Naive thymus-derived CD4-positive, alpha-beta T cell (primary cell): ENCODE data around the gene C2CD2L. TPM values are rescaled to one million over a fixed set of nuclear protein-coding genes. Genes with fewer than 3 reads are reported as not detected.

Experiments used
- ATAC-seq: fragments of 150-1000 bp; cut with Tn5 transposase; 2 replicates; pipeline ENCODE4 v1.10.0; 2021; ENCODE audit warnings: mild to moderate bottlenecking, moderate library complexity
- CTCF ChIA-PET: fragments of 350-600 bp; sonication (Branson Sonifier 250); formaldehyde crosslinking; loops from one replicate; lab custom pipeline; 2021; ENCODE audit warnings: antibody characterized with exemption; lab: Charles Lee
- POLR2A ChIA-PET: fragments of 350-600 bp; sonication (Branson Sonifier 250); formaldehyde crosslinking; loops from one replicate; lab custom pipeline; 2021; ENCODE audit warnings: antibody characterized with exemption, inconsistent platforms; lab: Charles Lee
- DNase-seq, 9 donors: peaks; one replicate each; pipeline versions ENCODE4 v3.0.0 to v3.0.0-alpha.2; 2020 to 2022; ENCODE audit warnings: mixed read lengths in 1 of 9
- H3K27ac ChIP-seq: one replicate; pipeline ENCODE4 v1.7.0; 2013; ENCODE audit warnings: mild to moderate bottlenecking, low read depth, low read length, moderate library complexity
- H3K27me3 ChIP-seq, 2 donors: one replicate each; pipeline ENCODE4 v1.7.0; 2013; ENCODE audit warnings: low read length in 2 of 2, mild to moderate bottlenecking in 2 of 2, moderate library complexity in 2 of 2; ENCODE audit not compliant: control insufficient read depth in 2 of 2, insufficient read depth in 2 of 2
- H3K36me3 ChIP-seq, 3 experiments: 1 replicate in 2 of 3; 2 replicates in 1 of 3; pipeline ENCODE4 v1.7.0; 2013; ENCODE audit warnings: low read length in 3 of 3, mild to moderate bottlenecking in 3 of 3, moderate library complexity in 1 of 3; ENCODE audit not compliant: insufficient read depth in 3 of 3, control insufficient read depth in 2 of 3
- H3K4me1 ChIP-seq, 2 donors: one replicate each; pipeline ENCODE4 v1.7.0; 2013; ENCODE audit warnings: low read length in 2 of 2, mild to moderate bottlenecking in 2 of 2, moderate library complexity in 1 of 2; ENCODE audit not compliant: control insufficient read depth in 2 of 2, insufficient read depth in 2 of 2
- H3K4me3 ChIP-seq: 2 replicates; pipeline ENCODE4 v1.7.0; 2013; ENCODE audit warnings: mild to moderate bottlenecking, low read length
- H3K9me3 ChIP-seq, 3 experiments: 1 replicate in 2 of 3; 2 replicates in 1 of 3; pipeline ENCODE4 v1.7.0; 2013; ENCODE audit warnings: low read length in 3 of 3; ENCODE audit not compliant: control insufficient read depth in 2 of 3
- H3K27ac Mint-ChIP-seq, 9 donors: one replicate each; pipeline ENCODE4 v1.8.0; 2020 to 2022; ENCODE audit warnings: mixed read lengths in 9 of 9, mild to moderate bottlenecking in 8 of 9, moderate library complexity in 5 of 9, inconsistent platforms in 2 of 9
- H3K27me3 Mint-ChIP-seq, 5 donors: one replicate each; pipeline ENCODE4 v1.8.0; 2021 to 2022; ENCODE audit warnings: mixed read lengths in 5 of 5, mild to moderate bottlenecking in 1 of 5
- H3K36me3 Mint-ChIP-seq, 5 donors: one replicate each; pipeline ENCODE4 v1.8.0; 2020 to 2022; ENCODE audit warnings: mixed read lengths in 5 of 5, mild to moderate bottlenecking in 3 of 5, inconsistent platforms in 1 of 5
- H3K4me1 Mint-ChIP-seq, 7 donors: one replicate each; pipeline ENCODE4 v1.8.0; 2020 to 2022; ENCODE audit warnings: mixed read lengths in 7 of 7, mild to moderate bottlenecking in 3 of 7, inconsistent platforms in 1 of 7
- H3K4me3 Mint-ChIP-seq, 10 donors: one replicate each; pipeline ENCODE4 v1.8.0; 2020 to 2022; ENCODE audit warnings: mild to moderate bottlenecking in 10 of 10, mixed read lengths in 10 of 10, moderate library complexity in 6 of 10, inconsistent platforms in 2 of 10
- H3K9me3 Mint-ChIP-seq, 11 donors: one replicate each; pipeline ENCODE4 v1.8.0; 2020 to 2022; ENCODE audit warnings: mixed read lengths in 11 of 11, mild to moderate bottlenecking in 4 of 11, inconsistent platforms in 1 of 11, moderate library complexity in 1 of 11
- intact Hi-C, 2 donors: fragments of 100-400 bp; cut with micrococcal nuclease; formaldehyde crosslinking; loops; one replicate each; pipeline ENCODE4 v1.15.1; 2023
- polyA plus RNA-seq, 2 donors: library from polyadenylated mRNA; unstranded; fragments of 300-500 nt; fragmentation: Illumina TruSeq; gene quantifications; one replicate each; pipeline ENCODE4 v1.2.3, GENCODE V29; 2021
- total RNA-seq, 6 experiments: library from RNA in 5 of 6; stranded (reverse) in 5 of 6; gene quantifications; 1 replicate in 5 of 6; 2 replicates in 1 of 6; pipeline ENCODE4 v1.2.3 and lab custom pipeline; 2021 to 2026

C2CD2L gene
- total and polyA plus RNA-seq, 7 experiments from 2014 or later = 2.7 to 40.7 (median 29.8) TPM

- CTCF ChIA-PET = interaction anchor here (0.7 kb wide), 1 partner anchor 71 kb away, joined by 3 read pairs; no protein-coding TSS in a partner anchor
- no peaks in the 10 kb centered on the region for H3K27me3 ChIP-seq
- peaks cover 0 to 11% of the 10 kb centered on the region in 2 donors for H3K4me1 ChIP-seq
- H3K9me3 Mint-ChIP-seq = peaks cover 0 to 2% (median 0%) of the 10 kb centered on the region in 11 donors
- H3K4me1 Mint-ChIP-seq = peaks cover 5 to 18% (median 13%) of the 10 kb centered on the region in 7 donors
- DNase-seq (no peak), ATAC-seq (no peak)
- no peaks in the 10 kb centered on the region for H3K36me3 ChIP-seq
- intact Hi-C loops = loop anchor here in 1 of 2 donors (1.0 to 5.0 kb wide), 2 partner anchors 52 to 178 kb away; no protein-coding TSS in a partner anchor
- H3K4me3 Mint-ChIP-seq = no peak overlapping the region
- H3K36me3 Mint-ChIP-seq = peaks cover 0 to 6% (median 0%) of the 10 kb centered on the region in 5 donors
- peak overlapping the region in 1 of 9 donors; percentile 59 for H3K27ac Mint-ChIP-seq
- POLR2A ChIA-PET = no interaction called here
- no peak overlapping the region for H3K27ac ChIP-seq
- no peaks in the 10 kb centered on the region for H3K9me3 ChIP-seq
- H3K4me3 ChIP-seq = no peak overlapping the region
- peaks cover 31 to 57% (median 36%) of the 10 kb centered on the region in 5 donors for H3K27me3 Mint-ChIP-seq
These were observed 38.4 kb downstream of the C2CD2L start for GRCh38 chr11:119145551-119145950.

GRCh38 chr11:119147604-119148333 is 40.6 kb downstream of the C2CD2L start:
- Mint-ChIP-seq H3K27me3 (peaks cover 31 to 68% (median 37%) of the 10 kb centered on the region in 5 donors), H3K4me3 (peak overlapping the region; percentile 76 to 86 (median 79)), H3K27ac (peak overlapping the region in 1 of 9 donors; percentile 25), H3K4me1 (peaks cover 5 to 26% (median 17%) of the 10 kb centered on the region in 7 donors), H3K36me3 (peaks cover 0 to 6% (median 0%) of the 10 kb centered on the region in 5 donors), H3K9me3 (peaks cover 0 to 2% (median 0%) of the 10 kb centered on the region in 11 donors)
- H3K36me3 ChIP-seq = no peaks in the 10 kb centered on the region
- peaks cover 0 to 11% of the 10 kb centered on the region in 2 donors for H3K4me1 ChIP-seq
- CTCF ChIA-PET = no interaction called here
- no peaks in the 10 kb centered on the region for H3K27me3 ChIP-seq
- H3K27ac ChIP-seq = no peak overlapping the region
- ATAC-seq = no peak
- H3K9me3 ChIP-seq = no peaks in the 10 kb centered on the region
- POLR2A ChIA-PET = interaction anchor here (0.6 to 1.1 kb wide), 3 partner anchors 9 to 119 kb away, joined by 3 to 4 read pairs (median 3); no protein-coding TSS in a partner anchor
- intact Hi-C loops = loop anchor here (2.0 to 5.0 kb wide), 5 partner anchors 21 to 53 kb away; partner anchors contain the start of genes HINFP (in 1 of the 2) and NLRX1 (in 1 of the 2)
- no peak overlapping the region for H3K4me3 ChIP-seq
- peak in 3 of 9 donors; percentile 12 to 25 (median 18) for DNase-seq

GRCh38 chr11:119148720-119149017 is 41.5 kb downstream of the C2CD2L start:
- Histone ChIP-seq H3K4me3 (peak overlapping the region; percentile 52), H3K36me3 (no peaks in the 10 kb centered on the region), H3K27ac (no peak overlapping the region), H3K4me1 (peaks cover 0 to 11% of the 10 kb centered on the region in 2 donors), H3K9me3 (no peaks in the 10 kb centered on the region), H3K27me3 (no peaks in the 10 kb centered on the region)
- intact Hi-C loops = loop anchor here (1.0 to 5.0 kb wide), 7 partner anchors 20 to 54 kb away; partner anchors contain the start of genes C2CD2L (in 1 of the 2), HINFP (in 1 of the 2) and NLRX1 (in 1 of the 2)
- Mint-ChIP-seq H3K9me3 (no peaks in the 10 kb centered on the region), H3K27ac (no peak overlapping the region), H3K36me3 (peaks cover 0 to under 1% (median 0%) of the 10 kb centered on the region in 5 donors), H3K27me3 (peaks cover 26 to 71% (median 31%) of the 10 kb centered on the region in 5 donors), H3K4me1 (peaks cover 2 to 26% (median 17%) of the 10 kb centered on the region in 7 donors), H3K4me3 (peak overlapping the region; percentile 76 to 86 (median 79))
- DNase-seq (peak in 1 of 9 donors; percentile 16), ATAC-seq (no peak)
- CTCF ChIA-PET = no interaction called here
- POLR2A ChIA-PET = interaction anchor here (0.7 to 1.5 kb wide), 5 partner anchors 20 to 54 kb away, joined by 3 to 5 read pairs (median 3); partner anchors contain the start of gene DPAGT1

GRCh38 chr11:119149018-119149785 is 42.1 kb downstream of the C2CD2L start, which contains the start of gene ABCG4:
TSS of gene ABCG4 (plus strand) at chr11:119149052. CDS start at chr11:119149966, 914 bp downstream.
- Histone ChIP-seq H3K36me3 (no peaks in the 10 kb centered on the region), H3K9me3 (no peaks in the 10 kb centered on the region), H3K4me1 (peaks cover 0 to 11% of the 10 kb centered on the region in 2 donors), H3K4me3 (peak within 1 kb of the TSS; percentile 52), H3K27me3 (no peaks in the 10 kb centered on the region), H3K27ac (no peak within 1 kb of the TSS)
- ChIA-PET POLR2A (interaction anchor here (0.7 to 1.5 kb wide), 5 partner anchors 20 to 55 kb away, joined by 3 to 5 read pairs (median 3); partner anchors contain the start of gene DPAGT1), CTCF (no interaction called here)
- H3K4me1 Mint-ChIP-seq = peaks cover 0 to 26% (median 17%) of the 10 kb centered on the region in 7 donors
- H3K9me3 Mint-ChIP-seq = no peaks in the 10 kb centered on the region
- intact Hi-C loops = loop anchor here (1.0 to 5.0 kb wide), 7 partner anchors 20 to 54 kb away; partner anchors contain the start of genes C2CD2L (in 1 of the 2), HINFP (in 1 of the 2) and NLRX1 (in 1 of the 2)
- peaks cover 25 to 71% (median 28%) of the 10 kb centered on the region in 5 donors for H3K27me3 Mint-ChIP-seq
- H3K4me3 Mint-ChIP-seq = peak within 1 kb of the TSS; percentile 76 to 86 (median 79)
- H3K36me3 Mint-ChIP-seq = no peaks in the 10 kb centered on the region
- H3K27ac Mint-ChIP-seq = peak within 1 kb of the TSS in 1 of 9 donors; percentile 25
- ATAC-seq (peak; percentile 50), DNase-seq (peak in 7 of 9 donors; percentile 17 to 52 (median 24))

- H3K4me3 ChIP-seq = no peak overlapping the region
These were observed 42.7 kb downstream of the C2CD2L start for GRCh38 chr11:119149786-119150275.

More at GRCh38 chr11:119149786-119150275, 42.7 kb downstream of the C2CD2L start:
- H3K4me3 Mint-ChIP-seq = peak overlapping the region; percentile 38 to 80 (median 64)
- no peak for DNase-seq
- no peaks in the 10 kb centered on the region for H3K9me3 Mint-ChIP-seq
- H3K9me3 ChIP-seq = no peaks in the 10 kb centered on the region
- no peak overlapping the region for H3K27ac Mint-ChIP-seq
- H3K4me1 ChIP-seq = peaks cover 0 to 11% of the 10 kb centered on the region in 2 donors
- no peaks in the 10 kb centered on the region for H3K36me3 Mint-ChIP-seq
- peaks cover 25 to 69% (median 26%) of the 10 kb centered on the region in 5 donors for H3K27me3 Mint-ChIP-seq
- no peak overlapping the region for H3K27ac ChIP-seq
- no peaks in the 10 kb centered on the region for H3K36me3 ChIP-seq
- ChIA-PET POLR2A (interaction anchor here (1.2 to 1.5 kb wide), 3 partner anchors 22 to 55 kb away, joined by 3 to 5 read pairs (median 5); no protein-coding TSS in a partner anchor), CTCF (no interaction called here)
- intact Hi-C loops = loop anchor here (1.0 to 5.0 kb wide), 7 partner anchors 19 to 55 kb away; partner anchors contain the start of genes C2CD2L (in 1 of the 2), HINFP (in 1 of the 2) and NLRX1 (in 1 of the 2)
- no peak for ATAC-seq
- H3K4me1 Mint-ChIP-seq = peaks cover 0 to 26% (median 17%) of the 10 kb centered on the region in 7 donors
- H3K27me3 ChIP-seq = no peaks in the 10 kb centered on the region
